ENCODE data around the gene UBAC1. TPM values are rescaled to one million over a fixed set of nuclear protein-coding genes. Genes with fewer than 3 reads are reported as not detected.

The UBAC1 gene
- total RNA-seq = 36.2 and 38.5 TPM in 2 replicates

GRCh38 chr9:135961277-135961715 lies at the start of gene UBAC1:
UBAC1 (minus strand) TSS chr9:135961373; CDS start chr9:135961162, 211 bp downstream.

GRCh38 chr9:135907431-135908092 lies 53.6 kb downstream of the UBAC1 start, which contains the start of gene CAMSAP1:
CAMSAP1 (minus strand) TSS chr9:135907546; CDS start chr9:135907159, 387 bp downstream.

Other genes with a start within 250 kb of the UBAC1 start
- gene CAMSAP1, start 53.8 kb downstream of the UBAC1 start, total RNA-seq = 31.2 and 39.5 TPM in 2 replicates
- 34.1 and 39.5 TPM in 2 replicates for gene NACC2, start 133.9 kb upstream of the UBAC1 start, total RNA-seq
- gene TMEM250, start 157.5 kb upstream of the UBAC1 start, total RNA-seq = 59.8 and 72.8 TPM in 2 replicates
- not detected in 2 replicates for gene LHX3, start 243.8 kb upstream of the UBAC1 start, total RNA-seq